ENCODE measurements around the gene SPAG4.

GRCh38 chr20:35641743-35642142 is 26.1 kb downstream of the SPAG4 start:
- TF ChIP-seq PAX5 (IDR thresholded peaks at IDR 0.05; ENCODE audit: insufficient read depth, low read length, severe bottlenecking) (no peak), TAF1 (IDR thresholded peaks at IDR 0.05; ENCODE audit: low read depth, low read length) (no peak), POLR2AphosphoS5 (IDR thresholded peaks at IDR 0.05; ENCODE audit: low read depth, low read length) (no peak), POLR2A (IDR thresholded peaks at IDR 0.05; ENCODE audit: low read depth, low read length) (no peak), SPI1 (IDR thresholded peaks at IDR 0.05; ENCODE audit: low read depth, low read length) (no peak), POU2F2 (IDR thresholded peaks at IDR 0.05; ENCODE audit: low read depth, low read length) (no peak)

Data from GM12891 (cell line).